HG02571 (cell line): Measurements from ENCODE around the gene PAQR4.

ENCODE experiments used
- ATAC-seq: cut with Tn5 transposase; IDR thresholded peaks from one replicate; pipeline ENCODE4 v1.9.1; 2021; ENCODE audit warnings: mild to moderate bottlenecking, moderate library complexity; ENCODE audit not compliant: unreplicated experiment

PAQR4 gene

GRCh38 chr16:2964475-2965336, 4.4 kb upstream of the PAQR4 start:
- no peak for ATAC-seq

GRCh38 chr16:2966043-2966807, 2.9 kb upstream of the PAQR4 start:
- ATAC-seq = no peak

- no peak for ATAC-seq
These were observed 2.3 kb upstream of the PAQR4 start for GRCh38 chr16:2966808-2967191.

GRCh38 chr16:2967211-2967631, 1.9 kb upstream of the PAQR4 start:
- ATAC-seq = no peak

GRCh38 chr16:2967721-2968161, 1.4 kb upstream of the PAQR4 start:
- ATAC-seq = no peak

- ATAC-seq = no peak
These were observed 795 bp upstream of the PAQR4 start for GRCh38 chr16:2968368-2968737.

- ATAC-seq = peak; percentile 1
These were observed 685 bp downstream of the PAQR4 start for GRCh38 chr16:2969545-2970521.

- no peak for ATAC-seq
These were observed 1.4 kb downstream of the PAQR4 start for GRCh38 chr16:2970563-2970962.

GRCh38 chr16:2971134-2971984, 2.2 kb downstream of the PAQR4 start:
- no peak for ATAC-seq

GRCh38 chr16:2971985-2972784, 3.0 kb downstream of the PAQR4 start:
- no peak for ATAC-seq

- no peak for ATAC-seq
These were observed 3.9 kb downstream of the PAQR4 start for GRCh38 chr16:2973093-2973492.

GRCh38 chr16:2973605-2974318, 4.6 kb downstream of the PAQR4 start:
- ATAC-seq = no peak

- ATAC-seq = no peak
These were observed 5.3 kb downstream of the PAQR4 start for GRCh38 chr16:2974319-2975056.

- no peak for ATAC-seq
These were observed 6.1 kb downstream of the PAQR4 start for GRCh38 chr16:2975161-2975795.

GRCh38 chr16:2976201-2976600, 7.1 kb downstream of the PAQR4 start:
- ATAC-seq = no peak

- no peak for ATAC-seq
These were observed 7.5 kb downstream of the PAQR4 start for GRCh38 chr16:2976673-2977072.

- ATAC-seq = no peak
These were observed 8.3 kb downstream of the PAQR4 start for GRCh38 chr16:2977440-2977839.
